ENCODE data around the gene TRDMT1.

DNA sequence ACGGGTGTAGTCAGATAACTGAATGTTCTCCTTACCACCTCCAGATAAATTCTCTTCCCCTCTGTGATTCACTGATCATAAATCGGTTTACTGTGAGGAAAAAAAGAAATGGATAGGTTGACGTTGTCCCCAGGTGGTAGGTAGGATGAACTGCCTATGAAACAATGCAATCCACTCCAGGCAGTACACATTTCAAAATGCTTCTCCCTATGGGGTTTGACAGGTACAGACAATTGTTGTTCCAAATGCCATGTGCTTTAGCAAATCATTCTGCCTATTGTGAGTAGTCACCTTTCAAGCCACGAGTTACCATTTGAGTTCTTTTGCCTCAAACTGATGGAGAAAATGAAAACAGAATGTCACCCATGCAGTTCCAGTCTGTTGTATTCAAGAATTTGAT lies 48.3 kb upstream of the TRDMT1 start:
- TF ChIP-seq, protein P1, sequence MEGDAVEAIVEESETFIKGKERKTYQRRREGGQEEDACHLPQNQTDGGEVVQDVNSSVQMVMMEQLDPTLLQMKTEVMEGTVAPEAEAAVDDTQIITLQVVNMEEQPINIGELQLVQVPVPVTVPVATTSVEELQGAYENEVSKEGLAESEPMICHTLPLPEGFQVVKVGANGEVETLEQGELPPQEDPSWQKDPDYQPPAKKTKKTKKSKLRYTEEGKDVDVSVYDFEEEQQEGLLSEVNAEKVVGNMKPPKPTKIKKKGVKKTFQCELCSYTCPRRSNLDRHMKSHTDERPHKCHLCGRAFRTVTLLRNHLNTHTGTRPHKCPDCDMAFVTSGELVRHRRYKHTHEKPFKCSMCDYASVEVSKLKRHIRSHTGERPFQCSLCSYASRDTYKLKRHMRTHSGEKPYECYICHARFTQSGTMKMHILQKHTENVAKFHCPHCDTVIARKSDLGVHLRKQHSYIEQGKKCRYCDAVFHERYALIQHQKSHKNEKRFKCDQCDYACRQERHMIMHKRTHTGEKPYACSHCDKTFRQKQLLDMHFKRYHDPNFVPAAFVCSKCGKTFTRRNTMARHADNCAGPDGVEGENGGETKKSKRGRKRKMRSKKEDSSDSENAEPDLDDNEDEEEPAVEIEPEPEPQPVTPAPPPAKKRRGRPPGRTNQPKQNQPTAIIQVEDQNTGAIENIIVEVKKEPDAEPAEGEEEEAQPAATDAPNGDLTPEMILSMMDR (conservative IDR thresholded peaks at IDR 0.05; ENCODE audit: low read length) = peak; percentile 40
- no peak for TF ChIP-seq EZH2phosphoT487 (IDR thresholded peaks at IDR 0.05; ENCODE audit: borderline replicate concordance, low read depth, low read length)
